Suprapubic skin (tissue), 3 donors: ENCODE data around the gene TRPV4.

Experiments
- CTCF ChIP-seq, 2 donors: fragments of 200-600 bp in 1 of 2; fragments of 450-650 bp in 1 of 2; sonication (generic) in 1 of 2; IDR thresholded peaks; one replicate each; pipeline ENCODE4 v1.5.1; 2016 to 2019; ENCODE audit warnings: antibody characterized with exemption in 2 of 2, mild to moderate bottlenecking in 1 of 2, moderate library complexity in 1 of 2
- EP300 ChIP-seq: sonication (generic); formaldehyde crosslinking; IDR thresholded peaks from one replicate; pipeline ENCODE4 v1.6.1; 2017; ENCODE audit warnings: antibody characterized with exemption

- no peak for TF ChIP-seq CTCF (IDR thresholded peaks at IDR 0.05)
- no peak for TF ChIP-seq EP300
These were observed 80.2 kb downstream of the TRPV4 start for GRCh38 chr12:109753054-109753401.
